ENCODE measurements around the gene PCDH8. TPM values are rescaled to one million over a fixed set of nuclear protein-coding genes. Genes with fewer than 3 reads are reported as not detected.

The PCDH8 gene
- total and polyA plus RNA-seq, 2 of the 13 experiments (the other 11 are each of a cell fraction or from before 2014, with no cell fraction given), result not detected

- no TSS peak for BruUV-seq (replicated peaks)
- in situ Hi-C loops (cut with HindIII; ENCODE audit: extremely low pct_ligation_motif_present, low pct_unique_long_range_greater_than_20kb) (no loop called here), intact Hi-C loops (cut with micrococcal nuclease; ENCODE audit: unreplicated experiment) (no loop called here)
- DNase-seq (ENCODE audit: low spot score) (no peak), FAIRE-seq (no peak), ATAC-seq (peak; percentile 57; the same call in 2 of the 3 replicates)
- Histone ChIP-seq H3K27ac (ENCODE audit: extremely low read length, insufficient read depth, low read length) (no peak overlapping the region), H3K9ac (ENCODE audit: insufficient read depth, low read depth, low read length) (no peak overlapping the region), H3K36me3 (replicated peaks in 1 of 2; ENCODE audit: control insufficient read depth in 1 of 2, insufficient read depth in 2 of 2, low read length in 2 of 2) (no peaks in the 10 kb centered on the region), H4K20me1 (ENCODE audit: insufficient read depth, low read length) (no peaks in the 10 kb centered on the region), H3K27me3 (ENCODE audit: control insufficient read depth in 1 of 2, insufficient read depth in 2 of 2, low read length in 2 of 2) (peaks cover 2 to 17% of the 10 kb centered on the region in 2 experiments; a peak in 1 of 5 replicates), H3K4me3 (replicated peaks in 1 of 3; ENCODE audit: insufficient read depth in 1 of 3, low read depth in 2 of 3, low read length in 3 of 3) (no peak overlapping the region), H3K4me2 (ENCODE audit: low read depth, low read length) (no peak overlapping the region), H2AFZ (ENCODE audit: low read length) (no peak overlapping the region), H3K9me3 (ENCODE audit: low read length) (no peaks in the 10 kb centered on the region), H3K4me1 (ENCODE audit: insufficient read depth, low read length) (no peaks in the 10 kb centered on the region), H3K79me2 (ENCODE audit: insufficient read depth, low read length) (no peaks in the 10 kb centered on the region)
- ChIA-PET CTCF (ENCODE audit: low intra/inter-chr PET ratio, low total read pairs) (no interaction called here), POLR2A (no interaction called here)
- TF ChIP-seq ZNF484 (CRISPR knock-in tag; IDR thresholded peaks at IDR 0.05; ENCODE audit: borderline replicate concordance, low read depth) (no peak), CTCF (CRISPR knock-in tag; IDR thresholded peaks at IDR 0.05) (peak; percentile 34)
- WGBS (ENCODE audit: low lambda C conversion rate), result 13% methylated on average over 8 of the region's 8 CpGs
Measured at GRCh38 chr13:52896827-52897659, 48.6 kb upstream of the PCDH8 start.

- intact Hi-C loops (cut with micrococcal nuclease; ENCODE audit: unreplicated experiment) (no loop called here), in situ Hi-C loops (cut with HindIII; ENCODE audit: extremely low pct_ligation_motif_present, low pct_unique_long_range_greater_than_20kb) (no loop called here)
- Histone ChIP-seq H3K9ac (ENCODE audit: insufficient read depth, low read depth, low read length) (no peak overlapping the region), H3K4me1 (ENCODE audit: insufficient read depth, low read length) (no peaks in the 10 kb centered on the region), H3K4me2 (ENCODE audit: low read depth, low read length) (no peak overlapping the region), H2AFZ (ENCODE audit: low read length) (no peak overlapping the region), H4K20me1 (ENCODE audit: insufficient read depth, low read length) (no peaks in the 10 kb centered on the region), H3K27ac (ENCODE audit: extremely low read length, insufficient read depth, low read length) (no peak overlapping the region), H3K27me3 (ENCODE audit: control insufficient read depth in 1 of 2, insufficient read depth in 2 of 2, low read length in 2 of 2) (peaks cover 0 to 21% of the 10 kb centered on the region in 2 experiments; a peak in 1 of 5 replicates), H3K4me3 (replicated peaks in 1 of 3; ENCODE audit: insufficient read depth in 1 of 3, low read depth in 2 of 3, low read length in 3 of 3) (no peak overlapping the region), H3K36me3 (replicated peaks in 1 of 2; ENCODE audit: control insufficient read depth in 1 of 2, insufficient read depth in 2 of 2, low read length in 2 of 2) (no peaks in the 10 kb centered on the region), H3K9me3 (ENCODE audit: low read length) (no peaks in the 10 kb centered on the region), H3K79me2 (ENCODE audit: insufficient read depth, low read length) (no peaks in the 10 kb centered on the region)
- WGBS (ENCODE audit: low lambda C conversion rate), result 6% methylated on average over 5 of the region's 5 CpGs
- DNase-seq (ENCODE audit: low spot score), result no peak
- ChIA-PET CTCF (ENCODE audit: low intra/inter-chr PET ratio, low total read pairs) (no interaction called here), POLR2A (no interaction called here)
- BruUV-seq (replicated peaks), result no TSS peak
- FAIRE-seq, result no peak
- ATAC-seq, result no peak
- no peak for TF ChIP-seq ZUFSP (CRISPR knock-in tag; IDR thresholded peaks at IDR 0.05; ENCODE audit: borderline replicate concordance)
- no peak for TF ChIP-seq SETDB1 (CRISPR knock-in tag; IDR thresholded peaks at IDR 0.05; ENCODE audit: borderline replicate concordance)
- no peak for TF ChIP-seq ZNF225 (CRISPR knock-in tag; IDR thresholded peaks at IDR 0.05)
- no peak for TF ChIP-seq ZNF597 (CRISPR knock-in tag; IDR thresholded peaks at IDR 0.05)
Measured at GRCh38 chr13:52894413-52894812, 46.0 kb upstream of the PCDH8 start.
